H1 (cell line): ENCODE measurements around the gene MTF1.
"Not testable (repeated sequence)": the region's sequence is repeated elsewhere in the genome, so short reads cannot be mapped to it uniquely, and the experiment has no call there.

Experiments used
- BCL11A ChIP-seq, 2 experiments: IDR thresholded peaks; one replicate each; pipeline ENCODE4 v1.6.1; 2011; ENCODE audit warnings: low read depth in 2 of 2, low read length in 2 of 2, mild to moderate bottlenecking in 2 of 2
- CTBP2 ChIP-seq: IDR thresholded peaks from 2 replicates; pipeline ENCODE4 v1.7.0; 2011; ENCODE audit warnings: borderline replicate concordance, mild to moderate bottlenecking, moderate library complexity, mixed read lengths, low read length; ENCODE audit not compliant: insufficient read depth, insufficient read length
- EP300 ChIP-seq, 2 experiments: IDR thresholded peaks; 1 replicate in 1 of 2; 2 replicates in 1 of 2; pipeline ENCODE4 v1.6.1; 2011 to 2012; ENCODE audit warnings: low read depth in 2 of 2, low read length in 2 of 2, mild to moderate bottlenecking in 2 of 2, borderline replicate concordance in 1 of 2, inconsistent platforms in 1 of 2, moderate library complexity in 1 of 2
- EZH2 ChIP-seq: fragments of 200-600 bp; sonication (generic); IDR thresholded peaks from 2 replicates; pipeline ENCODE4 v1.7.1; 2012; ENCODE audit warnings: low read depth, mild to moderate bottlenecking, moderate library complexity, low read length, inconsistent platforms; ENCODE audit not compliant: severe bottlenecking
- HDAC2 ChIP-seq, 2 experiments: fragments of 300-600 bp in 1 of 2; sonication (generic) in 1 of 2; IDR thresholded peaks; 2 replicates each; pipeline ENCODE4 v1.6.1; 2011 to 2012; ENCODE audit warnings: low read depth in 2 of 2, low read length in 2 of 2, mild to moderate bottlenecking in 2 of 2, moderate library complexity in 2 of 2, borderline replicate concordance in 1 of 2, inconsistent platforms in 1 of 2
- JUND ChIP-seq: IDR thresholded peaks from 2 replicates; pipeline ENCODE4 v1.6.1; 2011; ENCODE audit warnings: mild to moderate bottlenecking, improper control_type of control experiment, low read length
- POLR2A ChIP-seq, 2 experiments: IDR thresholded peaks; 1 replicate in 1 of 2; 2 replicates in 1 of 2; pipeline ENCODE4 v1.6.1; 2011; ENCODE audit warnings: low read depth in 2 of 2, low read length in 2 of 2, mild to moderate bottlenecking in 2 of 2; ENCODE audit errors: control extremely low read depth in 1 of 2
- POLR2AphosphoS5 ChIP-seq: IDR thresholded peaks from 2 replicates; pipeline ENCODE4 v1.6.1; 2011; ENCODE audit warnings: low read depth, low read length
- SP4 ChIP-seq: IDR thresholded peaks from 2 replicates; pipeline ENCODE4 v1.6.1; 2012; ENCODE audit warnings: low read length, inconsistent platforms
- TBP ChIP-seq: IDR thresholded peaks from 2 replicates; pipeline ENCODE4 v1.6.1; 2011; ENCODE audit warnings: low read depth, low read length, improper control_type of control experiment
- ZNF274 ChIP-seq: IDR thresholded peaks from 2 replicates; pipeline ENCODE4 v1.7.0; 2012; ENCODE audit warnings: low read length, borderline replicate concordance; ENCODE audit errors: extremely low read depth
- TF ChIP-seq, protein P1 (sequence below), 3 experiments: IDR thresholded peaks; 1 replicate in 2 of 3; 2 replicates in 1 of 3; pipeline versions ENCODE4 v1.5.1 to v1.6.1; 2011; ENCODE audit warnings: low read length in 3 of 3, mild to moderate bottlenecking in 3 of 3, inconsistent platforms in 2 of 3, low read depth in 1 of 3, moderate library complexity in 1 of 3; ENCODE audit not compliant: insufficient read depth in 1 of 3; ENCODE audit errors: control extremely low read depth in 1 of 3
- TF ChIP-seq, protein P2 (sequence below): IDR thresholded peaks from 2 replicates; pipeline ENCODE4 v1.6.1; 2011; ENCODE audit warnings: low read length, improper control_type of control experiment

DNA sequence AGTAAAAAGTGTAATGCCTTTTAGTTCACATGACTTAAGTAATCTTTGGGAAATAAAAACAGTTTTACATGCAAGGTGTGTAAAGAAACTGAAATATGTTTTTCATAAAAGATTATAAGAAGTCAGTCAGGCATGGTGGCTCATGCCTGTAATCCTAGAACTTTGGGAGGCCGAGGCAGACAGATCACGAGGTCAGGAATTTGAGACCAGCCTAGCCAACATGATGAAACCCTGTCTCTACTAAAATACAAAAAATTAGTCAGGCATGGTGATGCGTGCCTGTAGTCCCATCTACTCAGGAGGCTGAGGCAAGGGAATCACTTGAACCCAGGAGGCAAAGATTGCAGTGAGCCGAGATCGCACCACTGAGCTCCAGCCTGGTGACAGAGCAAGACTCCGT lies 44.5 kb upstream of the MTF1 start:
- TF ChIP-seq BCL11A (IDR thresholded peaks at IDR 0.05; ENCODE audit: low read depth in 2 of 2, low read length in 2 of 2); JUND; SP4; CTBP2; POLR2A (IDR thresholded peaks at IDR 0.05; ENCODE audit: control extremely low read depth in 1 of 2, low read depth in 2 of 2, low read length in 2 of 2); EZH2; HDAC2 (IDR thresholded peaks at IDR 0.05; ENCODE audit: borderline replicate concordance in 1 of 2, low read depth in 2 of 2, low read length in 2 of 2); ZNF274; POLR2AphosphoS5; EP300 (IDR thresholded peaks at IDR 0.05; ENCODE audit: borderline replicate concordance in 1 of 2, low read depth in 2 of 2, low read length in 2 of 2); TBP: not testable (repeated sequence)
- TF ChIP-seq, protein P1, sequence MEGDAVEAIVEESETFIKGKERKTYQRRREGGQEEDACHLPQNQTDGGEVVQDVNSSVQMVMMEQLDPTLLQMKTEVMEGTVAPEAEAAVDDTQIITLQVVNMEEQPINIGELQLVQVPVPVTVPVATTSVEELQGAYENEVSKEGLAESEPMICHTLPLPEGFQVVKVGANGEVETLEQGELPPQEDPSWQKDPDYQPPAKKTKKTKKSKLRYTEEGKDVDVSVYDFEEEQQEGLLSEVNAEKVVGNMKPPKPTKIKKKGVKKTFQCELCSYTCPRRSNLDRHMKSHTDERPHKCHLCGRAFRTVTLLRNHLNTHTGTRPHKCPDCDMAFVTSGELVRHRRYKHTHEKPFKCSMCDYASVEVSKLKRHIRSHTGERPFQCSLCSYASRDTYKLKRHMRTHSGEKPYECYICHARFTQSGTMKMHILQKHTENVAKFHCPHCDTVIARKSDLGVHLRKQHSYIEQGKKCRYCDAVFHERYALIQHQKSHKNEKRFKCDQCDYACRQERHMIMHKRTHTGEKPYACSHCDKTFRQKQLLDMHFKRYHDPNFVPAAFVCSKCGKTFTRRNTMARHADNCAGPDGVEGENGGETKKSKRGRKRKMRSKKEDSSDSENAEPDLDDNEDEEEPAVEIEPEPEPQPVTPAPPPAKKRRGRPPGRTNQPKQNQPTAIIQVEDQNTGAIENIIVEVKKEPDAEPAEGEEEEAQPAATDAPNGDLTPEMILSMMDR (IDR thresholded peaks at IDR 0.05; ENCODE audit: control extremely low read depth in 1 of 3, insufficient read depth in 1 of 3, low read depth in 1 of 3, low read length in 3 of 3): not testable (repeated sequence)
- TF ChIP-seq, protein P2, sequence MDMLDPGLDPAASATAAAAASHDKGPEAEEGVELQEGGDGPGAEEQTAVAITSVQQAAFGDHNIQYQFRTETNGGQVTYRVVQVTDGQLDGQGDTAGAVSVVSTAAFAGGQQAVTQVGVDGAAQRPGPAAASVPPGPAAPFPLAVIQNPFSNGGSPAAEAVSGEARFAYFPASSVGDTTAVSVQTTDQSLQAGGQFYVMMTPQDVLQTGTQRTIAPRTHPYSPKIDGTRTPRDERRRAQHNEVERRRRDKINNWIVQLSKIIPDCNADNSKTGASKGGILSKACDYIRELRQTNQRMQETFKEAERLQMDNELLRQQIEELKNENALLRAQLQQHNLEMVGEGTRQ: not testable (repeated sequence)
